Suprapubic skin (tissue), 4 donors: ENCODE results near the gene MAGI1. TPM values are rescaled to one million over a fixed set of nuclear protein-coding genes. Genes with fewer than 3 reads are reported as not detected.

Experiments used
- DNase-seq, 2 donors: peaks; one replicate each; pipeline ENCODE4 v3.0.0-alpha.2; 2019; ENCODE audit warnings: low spot score in 2 of 2
- H3K27ac ChIP-seq: fragments of 200-600 bp; sonication (generic); one replicate; pipeline ENCODE4 v1.5.1; 2019
- H3K27me3 ChIP-seq: fragments of 200-600 bp; sonication (generic); one replicate; pipeline ENCODE4 v1.5.1; 2019
- H3K36me3 ChIP-seq: fragments of 200-600 bp; sonication (generic); one replicate; pipeline ENCODE4 v1.5.1; 2019
- H3K4me1 ChIP-seq: fragments of 200-600 bp; sonication (generic); one replicate; pipeline ENCODE4 v1.5.1; 2019
- H3K4me3 ChIP-seq: fragments of 200-600 bp; sonication (generic); one replicate; pipeline ENCODE4 v1.5.1; 2019; ENCODE audit warnings: mild to moderate bottlenecking
- H3K9me3 ChIP-seq: fragments of 200-600 bp; sonication (generic); one replicate; pipeline ENCODE4 v1.5.1; 2019
- EP300 ChIP-seq: sonication (generic); formaldehyde crosslinking; IDR thresholded peaks from one replicate; pipeline ENCODE4 v1.6.1; 2017; ENCODE audit warnings: antibody characterized with exemption
- POLR2A ChIP-seq, 2 donors: fragments of 450-650 bp; IDR thresholded peaks; one replicate each; pipeline ENCODE4 v1.6.1; 2017; ENCODE audit warnings: antibody characterized with exemption in 2 of 2, mild to moderate bottlenecking in 2 of 2, moderate library complexity in 2 of 2
- POLR2AphosphoS5 ChIP-seq, 3 donors: sonication (generic); formaldehyde crosslinking; IDR thresholded peaks; one replicate each; pipeline ENCODE4 v1.6.1; 2017; ENCODE audit warnings: antibody characterized with exemption in 3 of 3
- WGBS: methylation state at CpG from one replicate; pipeline ENCODE4 v1.1.5; 2018; 5-methylcytosine and 5-hydroxymethylcytosine counted together
- total RNA-seq, 4 donors: library from RNA; depleted of rRNA; stranded (reverse); fragments of >200 nt; gene quantifications; one replicate each; pipeline ENCODE4 v1.1.0, GENCODE V29; 2016
- TF ChIP-seq, protein P1 (sequence below), 2 donors: fragments of 200-600 bp in 1 of 2; fragments of 450-650 bp in 1 of 2; sonication (generic) in 1 of 2; IDR thresholded peaks; one replicate each; pipeline ENCODE4 v1.5.1; 2016 to 2019; ENCODE audit warnings: antibody characterized with exemption in 2 of 2, mild to moderate bottlenecking in 1 of 2, moderate library complexity in 1 of 2

Gene MAGI1
- total RNA-seq, 4 donors from 2014 or later, result 37.9 to 71.5 (median 48.6) TPM

- Histone ChIP-seq H3K27ac (no peak overlapping the region), H3K27me3 (no peaks in the 10 kb centered on the region), H3K4me1 (no peaks in the 10 kb centered on the region), H3K4me3 (no peak overlapping the region), H3K36me3 (peaks cover 17% of the 10 kb centered on the region), H3K9me3 (no peaks in the 10 kb centered on the region)
- DNase-seq, result no peak
- WGBS, result 76% methylated on average over 2 of the region's 2 CpGs
- TF ChIP-seq EP300 (no peak), POLR2A (IDR thresholded peaks at IDR 0.05) (no peak), POLR2AphosphoS5 (IDR thresholded peaks at IDR 0.05) (no peak)
- TF ChIP-seq, protein P1, sequence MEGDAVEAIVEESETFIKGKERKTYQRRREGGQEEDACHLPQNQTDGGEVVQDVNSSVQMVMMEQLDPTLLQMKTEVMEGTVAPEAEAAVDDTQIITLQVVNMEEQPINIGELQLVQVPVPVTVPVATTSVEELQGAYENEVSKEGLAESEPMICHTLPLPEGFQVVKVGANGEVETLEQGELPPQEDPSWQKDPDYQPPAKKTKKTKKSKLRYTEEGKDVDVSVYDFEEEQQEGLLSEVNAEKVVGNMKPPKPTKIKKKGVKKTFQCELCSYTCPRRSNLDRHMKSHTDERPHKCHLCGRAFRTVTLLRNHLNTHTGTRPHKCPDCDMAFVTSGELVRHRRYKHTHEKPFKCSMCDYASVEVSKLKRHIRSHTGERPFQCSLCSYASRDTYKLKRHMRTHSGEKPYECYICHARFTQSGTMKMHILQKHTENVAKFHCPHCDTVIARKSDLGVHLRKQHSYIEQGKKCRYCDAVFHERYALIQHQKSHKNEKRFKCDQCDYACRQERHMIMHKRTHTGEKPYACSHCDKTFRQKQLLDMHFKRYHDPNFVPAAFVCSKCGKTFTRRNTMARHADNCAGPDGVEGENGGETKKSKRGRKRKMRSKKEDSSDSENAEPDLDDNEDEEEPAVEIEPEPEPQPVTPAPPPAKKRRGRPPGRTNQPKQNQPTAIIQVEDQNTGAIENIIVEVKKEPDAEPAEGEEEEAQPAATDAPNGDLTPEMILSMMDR (IDR thresholded peaks at IDR 0.05), result no peak
Measured at GRCh38 chr3:65376426-65376825, 662.3 kb downstream of the MAGI1 start.

DNA sequence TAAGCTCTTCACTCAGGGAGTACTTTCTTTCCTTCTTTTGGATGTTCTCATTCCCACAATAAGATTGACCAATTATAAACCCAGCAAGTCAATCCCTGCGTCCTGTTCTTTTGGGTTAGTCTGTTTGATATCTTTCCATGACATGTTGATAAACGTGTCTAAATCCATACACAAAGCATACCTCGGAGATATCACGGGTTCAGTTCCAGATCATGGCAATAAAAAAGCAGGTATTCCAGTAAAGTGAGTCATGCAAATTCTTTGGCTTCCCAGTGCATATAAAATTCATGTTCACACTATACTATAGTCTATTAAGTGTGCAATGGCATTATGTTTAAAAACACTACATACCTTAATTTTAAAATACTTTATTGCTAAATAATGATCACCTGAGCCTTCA is 667.7 kb downstream of the MAGI1 start:
- DNase-seq, result no peak
- TF ChIP-seq POLR2AphosphoS5 (IDR thresholded peaks at IDR 0.05), result no peak
- TF ChIP-seq POLR2A (IDR thresholded peaks at IDR 0.05), result no peak
- TF ChIP-seq, protein P1 (IDR thresholded peaks at IDR 0.05), result no peak
- no peak for TF ChIP-seq EP300
- Histone ChIP-seq H3K27me3 (no peaks in the 10 kb centered on the region), H3K4me3 (no peak overlapping the region), H3K4me1 (no peaks in the 10 kb centered on the region), H3K27ac (no peak overlapping the region), H3K9me3 (no peaks in the 10 kb centered on the region), H3K36me3 (no peaks in the 10 kb centered on the region)
- 61% methylated on average over 4 of the region's 4 CpGs for WGBS

- DNase-seq, result no peak
- no peaks in the 10 kb centered on the region for H3K4me1 ChIP-seq
Measured at GRCh38 chr3:65368866-65369265, 669.9 kb downstream of the MAGI1 start.

GRCh38 chr3:65362688-65363087 is 676.0 kb downstream of the MAGI1 start:
- no peak for DNase-seq
- H3K4me1 ChIP-seq, result no peaks in the 10 kb centered on the region
- no peaks in the 10 kb centered on the region for H3K27me3 ChIP-seq
- TF ChIP-seq EP300 (no peak), POLR2AphosphoS5 (IDR thresholded peaks at IDR 0.05) (no peak), POLR2A (IDR thresholded peaks at IDR 0.05) (no peak)
- TF ChIP-seq, protein P1 (IDR thresholded peaks at IDR 0.05), result no peak
- no peak overlapping the region for H3K27ac ChIP-seq
- H3K9me3 ChIP-seq, result no peaks in the 10 kb centered on the region
- peaks cover 26% of the 10 kb centered on the region for H3K36me3 ChIP-seq
- no peak overlapping the region for H3K4me3 ChIP-seq
- WGBS, result 92% methylated on average over 1 of the region's 1 CpG

More at GRCh38 chr3:65368866-65369265, 669.9 kb downstream of the MAGI1 start:
- TF ChIP-seq POLR2A (IDR thresholded peaks at IDR 0.05) (no peak), EP300 (no peak), POLR2AphosphoS5 (IDR thresholded peaks at IDR 0.05) (no peak)
- TF ChIP-seq, protein P1 (IDR thresholded peaks at IDR 0.05), result no peak
- Histone ChIP-seq H3K9me3 (no peaks in the 10 kb centered on the region), H3K4me3 (no peak overlapping the region), H3K27ac (no peak overlapping the region), H3K36me3 (no peaks in the 10 kb centered on the region), H3K27me3 (no peaks in the 10 kb centered on the region)

DNA sequence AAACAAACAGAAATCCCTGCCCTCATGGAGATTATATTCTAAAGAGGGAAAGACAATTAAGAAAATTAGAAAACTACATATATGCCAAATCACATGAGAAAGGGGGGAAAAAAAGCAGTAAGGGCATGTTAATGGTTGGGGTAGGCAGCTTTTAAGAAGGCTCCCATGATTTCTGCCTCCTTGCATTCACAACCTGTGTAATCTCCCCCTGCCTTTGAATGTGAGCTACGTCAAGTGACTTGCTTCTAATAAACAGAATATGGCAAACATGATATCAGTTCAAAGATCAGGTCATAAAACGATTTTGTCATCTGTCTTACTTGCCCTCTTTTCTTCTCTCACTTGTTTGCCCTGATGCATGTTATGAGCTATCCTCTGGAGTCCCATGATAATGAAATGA is 677.3 kb downstream of the MAGI1 start:
- 65% methylated on average over 2 of the region's 2 CpGs for WGBS
- Histone ChIP-seq H3K9me3 (no peaks in the 10 kb centered on the region), H3K27me3 (peaks cover 4% of the 10 kb centered on the region), H3K27ac (no peak overlapping the region), H3K4me1 (no peaks in the 10 kb centered on the region), H3K4me3 (no peak overlapping the region), H3K36me3 (peaks cover 29% of the 10 kb centered on the region)
- TF ChIP-seq POLR2AphosphoS5 (IDR thresholded peaks at IDR 0.05) (no peak), EP300 (no peak), POLR2A (IDR thresholded peaks at IDR 0.05) (no peak)
- TF ChIP-seq, protein P1 (IDR thresholded peaks at IDR 0.05), result no peak
- no peak for DNase-seq
